HG02642 (cell line): ENCODE data around the gene ICA1.

Experiments used
- ATAC-seq: cut with Tn5 transposase; IDR thresholded peaks from one replicate; pipeline ENCODE4 v1.9.1; 2021; ENCODE audit warnings: mild to moderate bottlenecking; ENCODE audit not compliant: unreplicated experiment, poor library complexity

Gene ICA1

GRCh38 chr7:8168336-8168735 lies 93.6 kb downstream of the ICA1 start:
- ATAC-seq = no peak

- no peak for ATAC-seq
Observed at GRCh38 chr7:8165150-8165549, 96.8 kb downstream of the ICA1 start.

GRCh38 chr7:8162181-8162580 lies 99.8 kb downstream of the ICA1 start:
- no peak for ATAC-seq

GRCh38 chr7:8161364-8161828 lies 100.6 kb downstream of the ICA1 start:
- ATAC-seq = no peak

GRCh38 chr7:8160779-8161345 lies 101.1 kb downstream of the ICA1 start:
- no peak for ATAC-seq

- no peak for ATAC-seq
Observed at GRCh38 chr7:8160250-8160649, 101.7 kb downstream of the ICA1 start.

GRCh38 chr7:8159595-8159994 lies 102.4 kb downstream of the ICA1 start:
- ATAC-seq = no peak

- no peak for ATAC-seq
Observed at GRCh38 chr7:8157296-8157695, 104.7 kb downstream of the ICA1 start.

GRCh38 chr7:8155836-8156235 lies 106.1 kb downstream of the ICA1 start:
- ATAC-seq = no peak

GRCh38 chr7:8154272-8154671 lies 107.7 kb downstream of the ICA1 start:
- no peak for ATAC-seq

GRCh38 chr7:8152489-8153192 lies 109.3 kb downstream of the ICA1 start:
- ATAC-seq = no peak

- no peak for ATAC-seq
Observed at GRCh38 chr7:8151161-8151725, 110.7 kb downstream of the ICA1 start.

GRCh38 chr7:8149222-8149621 lies 112.7 kb downstream of the ICA1 start:
- ATAC-seq = no peak

- no peak for ATAC-seq
Observed at GRCh38 chr7:8147760-8148463, 114.1 kb downstream of the ICA1 start.

- ATAC-seq = no peak
Observed at GRCh38 chr7:8146788-8147413, 115.1 kb downstream of the ICA1 start.

GRCh38 chr7:8146106-8146787 lies 115.7 kb downstream of the ICA1 start:
- ATAC-seq = no peak

- no peak for ATAC-seq
Observed at GRCh38 chr7:8144856-8145255, 117.1 kb downstream of the ICA1 start.

GRCh38 chr7:8143151-8143874 lies 118.7 kb downstream of the ICA1 start:
- ATAC-seq = peak; percentile 41

- no peak for ATAC-seq
Observed at GRCh38 chr7:8142477-8142876, 119.5 kb downstream of the ICA1 start.

GRCh38 chr7:8141070-8141469 lies 120.9 kb downstream of the ICA1 start:
- ATAC-seq = no peak
